AG08396 (cell line): ENCODE data around the gene C17orf100.
A peak's percentile ranks its signal among the peaks of the same experiment; 100 is the strongest.
"Not testable (repeated sequence)": the region's sequence is repeated elsewhere in the genome, so short reads cannot be mapped to it uniquely, and the experiment has no call there.

Source experiments
- DNase-seq: peaks from one replicate; pipeline ENCODE4 v3.0.0; 2012; ENCODE audit warnings: low spot score, mixed read lengths

Gene C17orf100

DNA sequence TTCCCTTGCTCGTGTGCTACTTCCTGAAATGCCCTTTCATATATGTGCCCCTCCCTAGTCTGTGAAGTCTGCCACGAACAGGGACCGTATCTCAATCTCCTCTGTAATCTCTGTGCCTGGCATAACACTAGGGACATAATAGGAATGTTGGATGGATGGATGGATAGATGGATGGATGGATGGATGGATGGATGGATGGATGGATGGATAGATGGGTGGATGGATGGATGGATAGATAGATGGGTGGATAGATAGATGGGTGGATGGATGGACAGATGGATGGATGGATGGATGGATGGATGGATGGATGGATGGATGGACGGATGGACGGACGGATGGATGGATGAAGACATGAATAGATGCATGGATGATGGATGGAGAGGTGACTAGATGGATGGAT lies 40.4 kb downstream of the C17orf100 start:
- DNase-seq = not testable (repeated sequence)

DNA sequence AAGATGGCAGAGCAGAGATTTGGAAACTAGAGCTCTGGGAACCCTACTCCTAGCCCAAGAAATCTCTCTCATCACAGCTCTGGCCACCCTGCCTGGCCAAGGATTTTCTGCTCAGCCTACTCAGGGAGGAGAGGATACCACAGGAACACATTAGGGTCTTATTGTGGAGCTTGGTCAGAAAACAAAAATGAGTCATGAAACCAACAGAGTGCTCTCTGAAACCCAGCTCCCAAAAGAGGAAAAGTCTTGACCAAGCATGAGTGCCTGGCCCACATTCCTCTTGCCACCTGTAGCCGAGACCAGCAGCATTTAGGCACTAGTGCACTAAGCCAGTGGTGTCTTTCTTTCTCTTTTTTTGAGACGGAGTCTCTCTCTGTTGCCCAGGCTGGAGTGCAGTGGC lies 43.5 kb downstream of the C17orf100 start:
- DNase-seq = no peak

DNA sequence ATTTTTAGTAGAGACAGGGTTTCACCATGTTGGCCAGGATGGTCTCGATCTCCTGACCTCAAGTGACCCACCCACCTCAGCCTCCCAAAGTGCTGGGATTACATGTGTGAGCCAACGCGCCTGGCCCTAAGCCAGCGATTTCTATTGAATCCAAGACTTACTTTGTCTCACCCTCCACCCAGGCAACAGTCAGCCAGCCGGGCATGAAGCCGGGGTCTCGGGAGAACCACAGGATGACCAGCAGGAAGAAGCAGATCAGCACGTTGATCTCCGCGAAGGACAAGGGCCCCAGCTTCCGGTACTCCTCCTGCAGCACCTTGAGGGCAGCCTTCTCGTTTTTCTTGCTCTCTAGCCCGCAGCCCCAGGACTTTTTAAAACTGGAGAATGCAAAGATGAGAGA lies 44.0 kb downstream of the C17orf100 start:
- no peak for DNase-seq

DNA sequence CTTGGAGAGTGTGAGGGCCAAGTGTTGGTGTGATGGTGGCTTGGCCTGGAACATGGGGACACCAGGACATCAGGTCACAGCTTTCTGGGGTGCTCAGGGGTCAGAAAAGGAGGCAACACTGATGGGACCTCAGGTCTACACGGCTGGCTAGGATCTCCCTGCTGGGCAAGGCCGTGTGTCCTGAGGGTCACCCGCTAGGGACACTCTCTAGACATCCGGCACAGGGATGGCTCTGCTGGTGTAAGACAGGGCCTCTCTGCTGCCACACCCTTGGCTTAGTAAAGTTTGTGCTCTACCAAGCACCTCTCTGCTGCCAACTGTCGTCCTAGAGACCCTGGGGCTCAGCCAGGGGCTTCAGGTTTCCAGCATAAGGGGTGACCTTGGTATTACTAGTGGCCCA lies 45.3 kb downstream of the C17orf100 start:
- no peak for DNase-seq

DNA sequence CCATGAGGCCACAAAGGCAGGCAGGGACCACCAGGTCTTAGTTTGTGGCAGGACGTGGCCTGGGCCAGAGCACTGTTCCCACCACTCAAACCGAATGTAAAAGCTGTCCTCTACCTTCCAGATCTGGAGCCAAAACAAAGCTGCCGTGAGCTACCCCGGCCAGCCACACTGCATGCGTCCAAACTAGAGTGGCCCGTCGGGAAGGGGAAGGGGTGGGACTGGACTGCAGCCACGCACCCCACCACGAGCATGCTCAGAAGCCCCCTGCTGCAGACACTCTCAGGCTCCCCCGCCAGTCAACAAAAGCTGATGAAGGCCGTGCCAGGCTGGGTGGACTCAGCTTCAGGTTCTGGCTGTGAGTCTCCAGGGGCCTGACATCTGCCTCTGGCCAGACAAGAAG lies 46.4 kb downstream of the C17orf100 start:
- DNase-seq = no peak

DNA sequence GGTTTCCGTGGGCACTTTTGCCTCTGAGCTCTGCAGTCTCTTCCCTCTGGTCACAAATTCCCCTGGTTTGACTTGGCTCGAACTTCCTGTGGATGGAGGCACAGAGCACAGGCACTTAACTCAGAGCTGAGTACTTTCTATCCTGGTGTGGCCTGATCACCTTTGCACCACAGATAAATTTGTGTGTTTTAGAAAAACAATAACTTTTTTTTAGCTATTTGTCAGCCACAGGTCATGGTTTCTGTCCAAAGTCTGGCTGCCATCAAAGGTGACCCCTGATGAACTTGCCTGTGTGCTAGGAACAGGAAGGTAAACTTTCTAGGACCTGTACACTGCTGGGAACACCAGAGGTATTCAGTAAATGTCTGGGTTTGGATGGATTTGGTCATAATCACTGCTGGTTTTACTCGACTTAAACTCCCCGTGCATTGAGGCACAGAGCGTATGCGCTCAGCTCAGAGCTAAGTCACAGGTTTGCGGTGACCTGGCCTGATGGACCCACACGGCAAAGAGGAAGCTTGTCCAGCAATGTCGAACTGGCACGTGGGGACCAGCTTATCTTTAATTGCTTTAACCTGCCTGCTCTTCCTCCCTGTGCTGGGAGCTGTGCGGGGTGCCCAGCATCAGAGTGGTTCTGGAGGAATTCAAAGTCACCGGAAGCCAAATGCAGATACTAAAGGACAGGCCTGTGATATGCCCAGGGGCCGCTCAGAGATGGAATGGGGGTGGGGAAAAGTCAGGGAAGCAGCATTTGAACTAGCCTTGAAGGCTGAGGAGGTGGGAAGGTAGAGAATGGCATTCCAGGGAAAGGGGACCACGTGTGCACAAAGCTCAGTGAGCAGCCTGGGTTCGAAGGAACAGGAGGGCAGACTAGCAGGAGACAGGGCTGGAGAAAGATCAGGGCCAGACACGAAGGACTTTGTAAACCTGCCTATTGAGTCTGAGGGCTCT lies 48.7 kb downstream of the C17orf100 start:
- no peak for DNase-seq

DNA sequence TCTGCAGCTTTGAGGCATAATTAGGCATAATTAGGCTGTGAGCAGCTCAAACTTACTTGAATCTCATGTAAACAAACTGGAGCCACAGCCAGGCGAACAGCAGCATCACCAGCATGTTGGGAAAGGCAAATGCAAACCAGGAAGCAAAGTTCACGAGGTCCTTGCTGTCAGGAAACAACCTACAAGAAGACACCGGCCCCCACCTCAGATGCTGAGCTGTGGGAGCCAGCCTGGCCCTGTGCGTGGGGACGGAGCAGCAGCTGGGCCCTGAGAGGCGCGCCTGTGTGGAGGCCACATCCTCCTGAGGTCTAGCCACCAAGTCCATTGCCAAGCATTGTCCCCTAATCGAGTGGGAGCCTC lies 49.4 kb downstream of the C17orf100 start:
- no peak for DNase-seq

DNA sequence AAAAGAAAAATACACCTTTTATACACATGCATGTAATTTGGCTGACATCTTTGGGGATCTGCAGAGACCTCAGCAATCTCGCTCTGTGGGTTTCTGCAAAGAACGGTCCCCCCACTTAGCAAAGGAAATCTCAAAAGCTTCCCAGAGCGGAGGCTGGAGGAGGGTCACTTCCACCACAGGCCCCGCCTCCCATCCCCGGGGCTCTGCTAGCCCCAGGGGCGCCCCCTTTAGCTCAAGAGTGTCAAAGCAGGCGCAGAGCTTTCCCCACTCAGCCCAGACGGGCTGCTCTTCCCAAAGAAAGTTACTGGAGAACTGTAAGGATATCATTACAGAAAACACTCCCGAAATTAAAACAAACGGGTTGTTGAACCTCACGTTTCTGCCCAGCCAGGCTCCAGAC lies 50.2 kb downstream of the C17orf100 start:
- DNase-seq = peak; percentile 54

DNA sequence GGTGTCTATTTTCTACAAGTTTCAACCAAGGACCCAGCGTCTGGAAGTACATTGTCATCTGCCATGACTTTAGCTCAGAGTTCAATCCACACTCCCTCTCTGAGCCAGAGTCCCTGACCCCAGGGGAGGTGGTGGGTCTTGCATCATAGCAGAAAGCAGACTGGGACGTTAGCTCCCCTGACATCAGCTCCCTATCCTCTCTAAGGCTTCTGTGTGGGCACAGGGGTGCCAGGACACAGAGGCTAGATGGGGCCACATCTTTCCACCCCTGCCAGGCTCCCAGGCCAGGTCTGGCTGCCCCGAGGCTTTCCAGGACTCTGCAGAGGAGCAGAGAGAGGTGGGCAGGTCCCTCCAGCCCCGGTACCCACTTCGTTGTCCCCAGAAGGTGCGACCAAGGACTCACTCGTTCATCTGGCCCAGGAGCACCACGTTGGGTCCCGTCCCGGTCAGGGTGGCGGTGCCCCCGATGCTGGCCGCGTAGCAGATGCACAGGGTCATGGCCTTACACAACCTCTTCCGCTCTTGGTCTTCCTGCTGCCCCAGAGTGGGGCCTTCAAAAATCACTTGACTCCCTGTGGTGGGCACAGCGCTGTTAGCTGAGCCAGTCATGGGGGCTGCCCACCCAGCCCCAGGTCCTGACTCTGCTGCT lies 51.1 kb downstream of the C17orf100 start:
- no peak for DNase-seq
